HG03520 (cell line): ENCODE results near the gene PARP9.

Source experiments
- ATAC-seq: cut with Tn5 transposase; IDR thresholded peaks from one replicate; pipeline ENCODE4 v1.9.1; 2021; ENCODE audit warnings: mild to moderate bottlenecking, moderate library complexity; ENCODE audit not compliant: unreplicated experiment

Gene PARP9

DNA sequence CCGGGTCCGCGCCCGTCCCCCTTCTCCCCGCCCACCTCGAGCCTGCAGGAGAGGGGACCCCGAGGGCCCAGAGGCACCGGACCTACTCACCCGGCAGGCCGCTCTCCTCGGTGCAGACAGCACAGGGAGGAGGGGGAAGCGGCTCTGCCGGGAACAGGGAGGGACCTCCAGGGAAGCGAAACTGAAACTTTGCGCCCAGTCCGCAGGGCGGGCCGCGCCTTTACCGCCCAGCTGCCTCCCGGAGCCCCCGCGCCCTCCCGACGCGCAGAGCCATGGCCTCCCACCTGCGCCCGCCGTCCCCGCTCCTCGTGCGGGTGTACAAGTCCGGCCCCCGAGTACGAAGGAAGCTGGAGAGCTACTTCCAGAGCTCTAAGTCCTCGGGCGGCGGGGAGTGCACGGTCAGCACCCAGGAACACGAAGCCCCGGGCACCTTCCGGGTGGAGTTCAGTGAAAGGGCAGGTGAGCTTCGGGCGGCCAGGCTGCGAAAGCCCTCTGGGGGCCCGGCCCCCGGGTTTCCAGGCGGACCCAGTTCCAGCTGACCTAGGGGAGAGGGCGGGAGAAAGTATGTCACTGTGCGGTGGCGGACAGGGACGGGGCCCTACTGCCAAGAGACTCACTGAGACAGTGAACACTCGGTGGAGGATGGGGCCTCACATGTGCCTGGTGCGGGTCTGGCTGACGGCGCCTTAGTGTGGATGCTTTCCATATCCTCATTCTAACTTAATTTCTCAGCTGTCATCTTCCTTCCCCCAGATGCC is at the start of gene PARP9, which contains the start of gene DTX3L:
TSS of gene PARP9 (minus strand) at position 146 of the 758 bp plus-strand sequence. CDS start 4,680 bp downstream, outside the sequence.
TSS of gene DTX3L (plus strand) at position 184 of the 758 bp plus-strand sequence. CDS start at position 273, 89 bp downstream.
- peak; percentile 57 for ATAC-seq

DNA sequence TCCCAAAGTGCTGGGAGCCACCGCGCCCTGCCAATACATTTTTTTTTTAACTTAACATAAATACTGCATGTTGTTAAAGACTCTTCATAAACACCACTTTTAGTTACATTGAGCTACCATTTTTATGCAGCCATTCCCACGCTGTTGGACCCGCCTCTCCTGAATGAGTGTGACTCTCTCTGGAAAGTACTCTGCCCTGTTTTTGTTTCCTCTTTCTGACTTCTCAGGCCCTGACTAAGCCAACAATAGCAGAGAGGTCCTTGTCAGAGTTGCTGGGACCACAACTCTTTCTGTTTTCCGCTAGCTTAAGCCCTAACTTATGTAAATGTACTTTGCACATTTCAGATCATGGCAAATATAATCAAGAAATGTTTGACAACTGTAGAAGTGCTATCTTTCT is 48.6 kb upstream of the PARP9 start:
- no peak for ATAC-seq

DNA sequence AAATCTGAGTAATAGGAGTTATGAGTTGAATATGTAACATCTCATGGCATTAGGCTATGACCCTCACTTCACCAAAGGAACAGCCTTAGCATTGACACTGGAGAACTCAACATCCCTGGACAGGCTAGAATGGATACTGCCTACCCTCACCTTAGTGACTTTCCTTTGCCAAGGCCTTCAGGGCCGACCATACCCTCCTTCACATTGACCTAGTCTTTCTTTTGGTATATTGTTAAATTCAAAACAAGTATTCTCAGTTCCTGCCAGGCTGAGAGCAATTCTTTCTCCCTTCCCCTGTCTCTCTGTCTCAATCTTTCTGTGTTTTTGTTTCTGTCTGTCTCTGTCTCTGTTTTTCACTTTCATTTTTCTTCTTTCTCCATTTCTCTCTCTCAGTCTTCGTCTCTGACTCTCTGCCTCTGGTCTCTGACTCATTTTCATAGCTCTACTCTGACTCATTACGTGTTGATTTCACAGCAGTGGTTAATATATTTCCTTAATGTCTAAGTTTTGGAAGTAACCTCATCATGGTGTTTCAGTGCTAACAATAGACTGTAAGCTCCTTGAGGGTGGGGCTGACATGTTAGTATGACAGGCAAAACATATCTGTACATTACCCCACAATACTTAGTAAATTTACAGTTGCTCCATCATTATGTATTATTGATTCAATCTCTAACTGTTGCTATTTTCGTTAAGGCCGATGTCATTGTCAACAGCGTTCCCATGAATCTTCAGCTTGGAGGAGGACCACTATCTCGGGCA is 45.9 kb upstream of the PARP9 start:
- peak; percentile 95 for ATAC-seq

DNA sequence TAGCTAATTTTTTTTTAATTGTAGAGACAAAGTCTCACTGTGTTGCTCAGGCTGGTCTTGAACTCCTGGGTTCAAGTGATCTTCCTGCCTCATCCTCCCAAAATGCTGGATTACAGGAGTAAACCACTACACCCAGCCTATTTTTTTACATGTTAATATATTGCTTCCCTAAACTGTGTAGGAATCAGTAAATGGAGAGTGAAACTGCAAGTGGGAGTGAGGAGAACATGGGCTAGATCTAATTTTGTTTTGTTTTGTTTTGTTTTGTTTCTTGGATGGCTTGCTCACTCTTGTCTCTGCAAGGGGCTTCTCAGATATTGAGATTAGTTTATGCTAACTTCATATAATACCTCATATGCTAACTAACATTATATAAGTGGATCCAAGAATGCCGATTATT is 44.8 kb upstream of the PARP9 start:
- ATAC-seq, result no peak

DNA sequence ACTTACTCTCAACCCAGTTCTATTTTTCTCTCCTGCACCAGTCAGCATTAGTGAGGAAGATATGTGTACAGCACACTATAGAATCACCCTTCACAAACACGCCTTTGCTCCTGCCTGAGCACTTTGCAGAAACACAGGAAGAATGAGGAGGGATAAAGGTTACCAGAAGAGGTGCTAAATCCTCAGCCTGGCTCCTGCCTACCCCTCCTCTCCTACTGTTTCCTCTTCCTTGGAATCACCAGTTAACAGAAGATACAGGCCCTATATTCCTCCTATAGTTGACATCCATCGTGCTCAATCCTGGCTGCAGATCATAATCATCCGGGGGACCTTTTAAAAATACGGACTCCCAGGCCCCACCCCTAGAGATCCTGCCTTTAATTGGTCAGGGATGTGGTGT is 42.2 kb upstream of the PARP9 start:
- ATAC-seq, result no peak

DNA sequence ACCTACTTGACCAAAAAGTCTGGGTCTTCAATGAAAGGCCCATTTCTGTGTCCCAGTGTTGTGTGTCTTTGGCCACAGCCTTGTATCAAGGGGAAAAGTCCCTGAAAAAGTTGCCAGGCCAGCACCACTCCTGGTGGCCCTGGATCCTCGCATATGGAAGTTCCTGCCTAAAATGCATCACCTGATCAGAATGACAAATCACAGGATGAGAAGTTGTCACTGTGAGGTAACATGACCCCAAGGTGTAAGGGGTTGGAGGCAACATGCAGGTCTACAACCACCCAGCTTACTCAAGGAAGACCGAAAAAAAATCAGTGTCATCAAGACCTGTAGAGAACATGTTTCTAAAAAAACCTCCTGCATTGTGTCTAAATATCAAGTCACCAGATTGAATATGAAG is 39.0 kb upstream of the PARP9 start:
- no peak for ATAC-seq

DNA sequence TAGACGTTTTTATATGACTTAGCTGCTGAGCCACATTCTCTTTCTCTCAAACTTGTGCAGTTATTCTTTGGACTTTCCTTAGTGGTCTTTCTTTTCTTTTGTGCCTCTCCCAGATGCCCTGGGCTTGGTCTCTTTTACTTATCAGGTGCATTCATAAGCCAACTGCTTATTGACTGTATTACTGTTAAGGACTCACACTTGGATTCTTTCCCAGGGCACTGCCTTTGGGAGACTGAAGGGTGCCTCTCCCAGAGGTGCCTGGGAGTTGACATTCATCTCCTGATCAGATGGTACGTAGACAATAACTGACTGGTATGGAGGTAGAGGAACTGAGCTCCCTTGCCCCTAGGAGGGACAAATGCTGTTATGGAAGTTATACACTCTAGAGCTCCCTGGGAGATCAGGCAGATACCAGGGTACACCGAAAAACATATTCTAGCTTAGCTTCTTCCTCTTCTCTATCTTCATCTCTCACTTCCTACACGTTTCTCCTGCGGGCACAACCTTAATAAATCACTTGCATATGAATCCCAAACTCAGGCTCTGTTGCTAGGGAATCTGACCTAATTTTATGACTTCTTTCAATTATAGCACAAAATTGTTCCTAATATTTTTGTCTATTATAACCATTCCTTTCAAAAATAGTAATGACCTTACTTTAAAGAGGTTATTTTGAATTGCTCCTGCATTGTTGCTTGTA is 38.1 kb upstream of the PARP9 start:
- ATAC-seq, result no peak

DNA sequence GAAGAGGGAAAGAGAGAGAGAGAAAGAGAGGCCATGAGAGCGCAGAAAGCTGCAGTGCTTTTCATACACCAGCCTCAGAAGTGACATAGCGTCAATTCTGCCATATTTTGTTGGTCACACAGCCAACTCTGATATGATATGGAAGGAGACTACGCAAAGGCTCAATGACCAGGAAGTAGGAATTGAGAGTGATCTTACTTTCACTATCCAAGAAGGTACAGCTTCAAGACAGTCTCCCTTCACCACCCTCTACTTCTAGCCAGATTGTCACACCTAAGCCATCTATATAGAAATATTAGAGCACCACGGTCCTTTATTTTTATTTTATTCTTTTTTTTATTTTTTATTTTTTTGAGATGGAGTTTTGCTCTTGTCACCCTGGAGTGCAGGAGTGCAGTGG is 34.5 kb upstream of the PARP9 start:
- ATAC-seq, result no peak

DNA sequence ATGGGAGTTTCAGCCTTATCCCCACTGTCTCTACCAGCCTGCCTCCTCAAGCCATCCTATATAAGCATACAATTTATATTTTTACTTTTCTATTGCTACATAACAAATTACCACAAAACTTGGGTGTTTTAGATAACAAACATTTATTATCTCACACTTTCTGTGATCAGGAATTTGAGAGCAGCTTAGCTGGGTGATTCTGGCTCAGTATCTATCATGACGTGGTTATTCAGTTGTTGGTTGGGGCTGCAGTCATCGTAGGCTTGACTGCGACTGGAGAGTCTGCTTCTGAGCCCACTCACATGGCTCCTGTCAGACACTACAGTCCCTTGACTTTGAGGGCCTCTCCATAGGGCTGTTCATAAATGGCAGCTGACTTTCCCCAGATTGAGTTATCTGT is 34.1 kb upstream of the PARP9 start:
- ATAC-seq, result no peak

DNA sequence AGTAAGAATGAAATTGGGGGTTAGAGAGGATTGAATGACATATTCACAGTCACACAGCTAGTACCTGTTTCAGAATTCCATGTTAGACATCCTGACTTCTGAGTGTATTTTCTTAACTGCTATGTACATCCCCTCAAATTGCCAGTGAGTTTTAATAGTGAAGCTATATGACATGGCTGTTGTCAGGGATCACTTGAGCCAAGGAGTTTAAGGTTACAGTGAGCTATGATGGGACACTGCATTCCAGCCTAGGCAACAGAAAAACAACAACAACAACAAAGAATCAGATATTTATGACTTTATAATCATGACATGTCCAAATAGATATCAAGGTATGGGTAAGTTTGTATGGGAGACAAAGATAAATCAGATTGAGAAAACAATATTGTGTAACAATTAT is 29.9 kb upstream of the PARP9 start:
- ATAC-seq, result no peak

DNA sequence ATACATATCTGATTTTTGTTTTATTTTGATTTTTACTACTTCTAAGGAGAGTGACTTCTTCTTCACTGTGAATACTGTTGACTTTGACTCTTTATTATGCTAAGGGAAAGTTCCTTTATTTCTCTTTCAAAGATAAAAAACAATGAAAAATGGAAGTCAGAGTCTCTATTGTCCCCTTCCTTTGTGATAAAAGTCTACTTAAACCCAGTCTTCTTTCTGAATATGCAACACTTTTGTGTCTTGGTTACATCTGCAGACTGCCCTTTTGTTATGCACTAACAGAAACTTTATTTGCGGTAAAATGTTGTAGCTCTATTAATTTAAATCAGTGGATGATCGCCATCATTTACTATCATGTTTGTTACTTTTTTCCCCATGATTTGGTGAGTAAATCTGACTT is 26.5 kb upstream of the PARP9 start:
- ATAC-seq, result no peak

DNA sequence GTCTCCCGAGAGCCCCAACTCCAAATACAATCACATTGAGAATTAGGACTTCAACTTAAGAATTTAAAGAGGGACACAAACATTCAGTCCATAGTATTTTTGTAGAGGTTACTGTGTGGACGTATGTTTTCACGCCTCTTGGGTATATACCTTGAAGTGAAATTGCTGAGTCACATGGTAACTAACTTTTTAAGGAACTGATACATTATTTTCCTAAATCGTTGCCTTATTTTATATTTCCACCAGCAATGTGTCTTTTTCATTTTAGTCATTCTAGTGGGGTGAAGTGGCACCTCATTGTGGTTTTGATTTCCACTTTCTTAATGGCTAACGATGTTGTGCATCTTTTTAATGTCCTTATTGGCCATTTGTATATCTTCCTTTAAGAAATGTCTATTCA is 25.2 kb upstream of the PARP9 start:
- no peak for ATAC-seq

DNA sequence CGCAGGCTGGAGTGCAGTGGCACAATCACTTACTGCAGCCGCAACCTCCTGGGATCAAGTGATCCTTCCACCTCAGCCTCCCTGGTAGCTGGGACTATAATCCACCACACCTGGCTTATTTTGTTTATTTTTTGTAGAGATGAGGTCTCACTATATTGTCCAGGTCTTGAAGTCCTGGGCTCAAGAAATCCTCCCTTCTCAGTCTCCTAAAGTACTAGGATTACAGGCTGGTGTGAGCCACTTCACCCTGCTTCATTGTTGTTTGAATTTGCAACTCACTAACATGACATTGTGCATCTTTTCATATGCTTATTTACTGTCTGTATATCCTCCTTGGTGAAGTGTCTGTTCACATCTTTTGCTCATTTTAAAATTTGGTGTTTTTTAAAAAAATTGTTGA is 23.5 kb upstream of the PARP9 start:
- ATAC-seq, result no peak

DNA sequence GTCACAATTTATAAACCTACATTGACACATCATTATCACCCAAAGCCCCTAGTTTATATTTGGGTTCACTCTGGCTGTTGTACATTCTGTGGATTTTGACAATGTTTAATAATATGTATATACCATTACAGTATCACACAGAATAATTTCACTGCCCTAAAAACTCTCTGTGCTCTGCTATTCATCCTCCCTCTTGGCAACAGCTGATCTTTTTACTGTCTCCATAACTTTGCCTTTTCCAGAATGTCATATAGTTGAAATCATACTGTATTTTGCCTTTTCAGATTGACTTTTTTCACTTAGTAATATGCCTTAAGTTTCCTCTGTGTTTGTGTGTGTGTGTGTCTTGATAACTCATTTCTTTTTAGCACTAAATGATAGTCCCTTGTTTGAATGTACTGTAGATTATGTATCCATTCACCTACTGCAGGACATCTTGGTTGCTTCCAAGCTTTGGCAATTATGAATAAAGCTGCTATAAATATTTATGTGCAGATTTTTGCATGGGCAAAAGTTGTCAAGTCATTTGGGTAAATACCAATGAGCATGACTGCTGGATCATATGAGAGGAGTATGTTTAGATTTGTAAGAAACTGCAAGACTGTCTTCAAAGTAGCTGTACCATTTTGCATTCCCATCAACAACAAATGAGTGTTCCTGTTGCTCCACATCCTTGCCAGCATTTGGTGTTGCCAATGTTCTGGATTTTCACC is 22.8 kb upstream of the PARP9 start:
- ATAC-seq, result no peak

DNA sequence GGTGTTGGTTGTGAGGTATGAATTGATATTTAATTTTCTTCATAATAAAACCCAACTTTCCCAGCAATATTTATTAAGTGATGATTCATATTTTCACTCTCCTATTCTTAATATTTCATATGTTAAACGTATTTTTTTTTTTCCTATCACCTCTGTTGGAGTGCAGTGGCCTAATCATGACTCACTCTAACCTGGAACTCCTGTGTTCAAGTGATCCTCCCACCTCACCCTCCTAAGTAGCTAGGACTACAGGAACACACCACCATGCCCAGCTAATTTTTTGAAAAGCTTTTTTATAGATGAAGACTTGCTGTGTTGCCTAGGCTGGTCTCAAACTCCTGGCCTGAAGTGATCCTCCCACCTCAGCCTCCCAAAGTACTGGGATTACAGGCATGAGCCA is 22.0 kb upstream of the PARP9 start:
- ATAC-seq, result no peak

DNA sequence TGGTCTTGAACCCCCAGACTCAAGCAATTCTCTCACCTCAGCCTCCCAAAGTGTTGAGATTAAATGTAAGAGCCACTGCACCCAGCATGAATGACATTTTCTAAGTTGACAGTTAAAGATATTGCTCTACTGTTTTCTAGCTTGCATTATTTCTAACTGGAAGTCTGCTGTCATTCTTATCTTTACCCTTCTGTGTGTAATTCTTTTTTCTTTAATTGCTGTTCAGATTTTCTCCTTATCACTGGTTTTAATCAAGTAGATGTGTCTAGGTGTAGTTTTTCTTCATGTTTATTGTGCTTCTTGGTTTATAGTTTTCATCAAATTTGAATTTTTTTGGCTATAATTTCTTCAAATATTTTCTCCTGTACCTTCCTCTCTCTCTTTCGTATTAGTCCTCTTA is 18.3 kb upstream of the PARP9 start:
- no peak for ATAC-seq

DNA sequence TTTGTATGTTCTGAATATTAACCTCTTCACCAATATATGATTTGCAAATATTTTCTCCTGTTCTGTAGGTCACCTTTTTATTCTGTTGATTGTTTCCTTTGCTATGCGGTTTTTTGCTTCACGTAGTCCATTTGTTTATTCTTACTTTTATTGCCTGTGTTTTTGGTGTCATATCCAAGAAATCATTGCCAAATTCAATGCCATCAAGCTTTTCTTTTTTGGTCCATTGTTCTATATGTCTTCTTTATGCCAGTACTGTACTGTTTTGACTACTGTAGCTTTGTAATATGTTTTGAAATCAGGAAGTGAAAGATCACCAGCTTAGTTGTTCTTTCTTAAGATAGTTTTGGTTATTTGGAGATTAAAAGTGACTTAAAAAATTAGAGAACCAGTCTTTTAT is 17.5 kb upstream of the PARP9 start:
- ATAC-seq, result no peak

DNA sequence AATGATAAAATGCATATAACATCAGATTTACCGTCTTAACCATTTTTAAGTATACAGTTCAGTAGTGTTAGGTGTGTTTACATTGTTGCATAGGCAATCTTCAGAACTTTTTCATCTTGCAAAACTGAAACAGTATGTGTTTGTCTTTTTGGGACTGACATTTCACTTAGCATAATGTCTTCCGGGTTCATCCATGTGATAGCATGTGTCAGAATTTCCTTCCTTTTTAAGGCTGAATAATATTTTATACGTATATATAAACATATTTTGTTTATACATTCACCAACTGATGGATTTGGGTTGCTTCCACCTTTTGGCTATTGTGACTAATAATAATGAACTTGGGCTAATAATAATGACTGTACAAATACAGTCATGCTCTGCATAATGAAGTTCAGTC is 16.4 kb upstream of the PARP9 start:
- no peak for ATAC-seq

DNA sequence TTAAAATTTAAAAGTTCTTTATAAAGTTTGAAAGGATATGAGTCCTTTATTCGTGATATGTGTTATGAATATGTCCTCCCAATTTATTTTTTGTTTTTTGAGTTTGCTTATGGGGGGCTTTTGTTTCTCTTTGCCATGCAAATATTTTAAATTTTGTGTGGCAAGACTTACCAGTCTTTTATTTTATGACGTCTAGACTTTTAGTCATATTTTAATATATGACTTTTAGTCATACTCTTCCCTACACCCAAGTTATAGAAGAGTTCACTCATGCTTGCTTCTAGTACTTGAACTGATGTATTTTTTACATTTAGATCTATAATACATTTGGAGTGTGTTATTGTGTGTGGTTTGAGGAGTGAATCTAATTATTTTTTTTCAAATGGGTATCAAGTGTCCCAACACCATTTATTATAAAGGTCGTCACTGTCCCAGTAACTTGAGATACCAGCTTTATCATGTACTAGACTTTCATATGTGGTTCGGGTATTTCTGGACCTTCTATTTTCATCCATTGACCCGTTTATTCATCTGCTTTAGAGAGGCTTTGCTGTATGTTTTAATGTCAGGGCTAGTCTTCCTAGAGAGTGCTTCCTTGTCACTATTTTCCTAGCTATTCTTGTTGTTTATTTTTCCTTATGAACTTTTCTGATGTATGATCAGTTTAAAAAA is 14.1 kb upstream of the PARP9 start:
- no peak for ATAC-seq

DNA sequence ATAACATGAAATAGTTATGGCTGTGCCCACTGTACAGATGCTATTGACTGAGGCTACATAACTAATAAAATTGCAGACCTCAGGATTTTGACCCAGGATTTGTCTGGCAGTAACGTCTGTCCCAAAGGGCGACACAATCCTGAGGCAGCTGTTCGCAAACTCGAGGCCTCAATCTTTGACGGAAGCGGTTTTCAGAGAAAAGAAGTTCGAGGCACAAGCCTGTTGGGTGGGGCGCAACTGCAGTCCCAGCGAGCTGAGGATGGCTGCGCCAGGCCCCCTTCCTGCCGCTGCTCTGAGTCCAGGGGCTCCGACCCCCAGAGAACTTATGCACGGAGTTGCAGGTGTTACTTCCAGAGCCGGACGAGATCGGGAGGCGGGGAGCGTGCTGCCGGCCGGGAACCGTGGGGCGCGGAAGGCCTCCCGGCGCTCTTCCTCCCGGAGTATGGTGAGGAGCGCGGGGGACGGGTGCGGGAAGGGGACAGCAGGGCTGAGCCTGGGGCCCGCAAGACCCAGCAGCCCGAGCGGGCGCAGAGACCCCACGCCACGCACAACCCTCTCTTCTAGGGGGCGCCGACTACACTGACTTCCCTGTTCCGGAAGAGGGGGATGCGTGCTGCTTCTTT is 13.4 kb upstream of the PARP9 start, which contains the start of gene PARP15:
TSS of gene PARP15 (plus strand) at position 242 of the 623 bp plus-strand sequence. CDS start at position 260, 18 bp downstream.
- ATAC-seq, result no peak
